Activated naive CD4-positive, alpha-beta T cell treated with anti-CD3 and anti-CD28 coated beads, Interleukin-2, amount 50 U/mL, for 72 hours (primary cell): ENCODE data around the gene LRCH3. TPM values are rescaled to one million over a fixed set of nuclear protein-coding genes. Genes with fewer than 3 reads are reported as not detected.
A peak's percentile ranks its signal among the peaks of the same experiment; 100 is the strongest.

ENCODE experiments used
- ATAC-seq, 2 donors: fragments of 150-1000 bp; cut with Tn5 transposase; 2 replicates each; pipeline ENCODE4 v1.10.0; 2021; ENCODE audit warnings: mild to moderate bottlenecking in 2 of 2, moderate library complexity in 2 of 2
- DNase-seq, 2 donors: peaks; one replicate each; pipeline ENCODE4 v3.0.0; 2021 to 2022; ENCODE audit warnings: low spot score in 2 of 2
- H3K27ac Mint-ChIP-seq, 2 donors: one replicate each; pipeline ENCODE4 v1.8.0; 2022; ENCODE audit warnings: mild to moderate bottlenecking in 2 of 2, mixed read lengths in 2 of 2
- H3K36me3 Mint-ChIP-seq, 2 donors: one replicate each; pipeline ENCODE4 v1.8.0; 2022; ENCODE audit warnings: mixed read lengths in 2 of 2
- H3K9me3 Mint-ChIP-seq, 2 donors: one replicate each; pipeline ENCODE4 v1.8.0; 2022; ENCODE audit warnings: mixed read lengths in 2 of 2
- total RNA-seq, 2 donors: library from RNA; stranded (reverse); gene quantifications; one replicate each; pipeline ENCODE4 v1.2.3, GENCODE V29; 2022

Gene LRCH3
- total RNA-seq, 2 donors from 2014 or later, result 25.0 to 74.9 TPM

GRCh38 chr3:197809356-197810020, 18.4 kb downstream of the LRCH3 start:
- H3K9me3 Mint-ChIP-seq, result no peaks in the 10 kb centered on the region
- H3K36me3 Mint-ChIP-seq, result no peaks in the 10 kb centered on the region
- peak overlapping the region in 1 of 2 donors; percentile 52 for H3K27ac Mint-ChIP-seq
- ATAC-seq (no peak), DNase-seq (no peak)

GRCh38 chr3:197810901-197811300, 19.8 kb downstream of the LRCH3 start:
- DNase-seq (no peak), ATAC-seq (no peak)
- no peaks in the 10 kb centered on the region for H3K9me3 Mint-ChIP-seq
- no peak overlapping the region for H3K27ac Mint-ChIP-seq
- H3K36me3 Mint-ChIP-seq, result no peaks in the 10 kb centered on the region

GRCh38 chr3:197811343-197811742, 20.3 kb downstream of the LRCH3 start:
- DNase-seq, result no peak
- no peak for ATAC-seq
- Mint-ChIP-seq H3K9me3 (no peaks in the 10 kb centered on the region), H3K27ac (no peak overlapping the region), H3K36me3 (no peaks in the 10 kb centered on the region)

- Mint-ChIP-seq H3K9me3 (no peaks in the 10 kb centered on the region), H3K27ac (no peak overlapping the region), H3K36me3 (no peaks in the 10 kb centered on the region)
- ATAC-seq (no peak), DNase-seq (no peak)
Observed at GRCh38 chr3:197814372-197814771, 23.3 kb downstream of the LRCH3 start.

DNA sequence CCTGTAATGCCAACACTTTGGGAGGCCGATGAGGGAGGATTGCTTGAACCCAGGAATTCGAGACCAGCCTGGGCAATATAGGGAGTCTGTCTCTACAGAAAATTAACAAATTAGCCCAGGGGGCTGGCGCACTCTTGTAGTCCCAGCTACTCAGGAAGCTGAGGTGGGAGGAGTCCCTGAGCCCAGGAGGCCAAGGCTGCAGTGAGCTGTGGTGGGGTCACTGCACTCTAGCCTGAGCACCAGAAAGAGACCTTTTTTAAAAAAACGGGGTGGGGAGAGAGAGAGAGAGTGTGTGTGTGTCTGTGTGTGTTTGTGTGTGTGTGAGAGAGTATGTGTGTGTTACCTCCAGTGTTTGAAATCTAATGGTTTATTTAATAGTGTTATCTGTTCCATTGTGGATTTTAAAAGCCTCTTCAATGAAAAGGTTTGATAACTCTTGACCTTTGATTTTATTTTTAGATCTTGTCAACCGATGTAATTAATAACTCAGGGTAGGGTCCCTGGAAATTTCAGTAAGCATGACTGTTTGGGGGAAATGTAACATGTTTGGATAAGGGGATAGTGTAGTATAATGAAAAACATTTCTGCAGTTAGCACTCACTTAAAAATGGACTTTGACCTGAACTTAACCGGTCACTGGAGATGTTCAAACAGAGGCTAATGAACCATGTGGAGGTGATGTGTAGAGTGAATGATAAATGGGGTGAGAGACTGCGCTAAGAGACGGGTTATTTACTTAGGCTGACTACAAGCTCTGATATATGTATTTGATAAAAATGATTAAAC, 29.7 kb downstream of the LRCH3 start:
- ATAC-seq (no peak), DNase-seq (no peak)
- no peaks in the 10 kb centered on the region for H3K9me3 Mint-ChIP-seq
- peak overlapping the region in 1 of 2 donors; percentile 88 for H3K27ac Mint-ChIP-seq
- peaks cover 0 to 6% of the 10 kb centered on the region in 2 donors for H3K36me3 Mint-ChIP-seq

DNA sequence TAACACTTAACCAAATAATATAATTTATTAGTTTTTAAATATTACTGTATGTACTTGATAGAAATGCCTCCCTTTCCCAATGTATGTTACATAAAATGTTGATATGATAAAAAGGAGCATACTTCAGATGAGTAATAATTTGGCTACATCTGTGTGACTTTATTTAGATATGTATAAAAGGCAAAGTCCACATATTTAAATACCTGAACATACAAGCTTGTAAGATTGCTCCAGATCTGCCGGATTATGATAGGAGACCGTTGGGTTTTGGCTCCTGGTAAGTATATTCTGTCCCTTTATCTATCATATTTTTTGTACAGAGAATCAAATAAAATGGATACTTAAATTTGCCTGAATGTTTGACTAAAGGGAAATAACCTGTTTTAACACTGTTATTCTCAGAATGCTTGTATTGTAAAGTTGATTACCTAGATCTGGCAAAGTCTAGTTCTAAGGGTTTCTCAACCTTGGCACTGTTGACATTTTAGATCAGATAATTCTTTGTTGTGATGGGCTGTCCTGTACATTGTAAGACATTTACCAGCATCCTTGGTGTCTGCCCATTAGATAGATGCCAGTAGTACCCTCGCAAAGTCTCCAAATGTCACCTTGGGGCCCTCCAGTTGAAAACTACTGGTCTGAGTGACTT, 38.5 kb downstream of the LRCH3 start:
- no peaks in the 10 kb centered on the region for H3K9me3 Mint-ChIP-seq
- peaks cover 0 to 22% of the 10 kb centered on the region in 2 donors for H3K36me3 Mint-ChIP-seq
- ATAC-seq (no peak), DNase-seq (no peak)
- H3K27ac Mint-ChIP-seq, result no peak overlapping the region

- Mint-ChIP-seq H3K27ac (peak overlapping the region in 1 of 2 donors; percentile 22), H3K9me3 (no peaks in the 10 kb centered on the region), H3K36me3 (peaks cover 0 to 18% of the 10 kb centered on the region in 2 donors)
- ATAC-seq, result no peak
- no peak for DNase-seq
Observed at GRCh38 chr3:197830308-197830966, 39.4 kb downstream of the LRCH3 start.

DNA sequence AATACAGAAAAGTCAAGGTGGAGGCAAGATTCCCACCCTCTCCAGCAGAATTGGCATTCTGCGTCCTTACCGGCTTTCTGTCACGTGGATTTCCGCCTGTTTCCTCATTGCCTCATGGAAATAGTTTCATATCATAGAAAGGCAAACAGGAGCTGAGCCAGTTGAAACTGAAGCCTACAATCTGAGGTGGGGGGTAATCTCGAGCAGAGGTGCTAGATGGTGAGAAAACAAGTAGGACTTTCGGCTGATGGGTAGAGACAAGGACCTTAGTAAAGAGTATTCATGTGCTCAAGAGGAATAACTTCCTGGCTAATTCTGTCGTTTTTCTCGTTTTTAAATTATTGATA, 39.9 kb downstream of the LRCH3 start:
- DNase-seq, result no peak
- Mint-ChIP-seq H3K36me3 (peaks cover 0 to 18% of the 10 kb centered on the region in 2 donors), H3K9me3 (no peaks in the 10 kb centered on the region), H3K27ac (peak overlapping the region in 1 of 2 donors; percentile 26)
- ATAC-seq, result no peak

GRCh38 chr3:197833930-197834715, 43.1 kb downstream of the LRCH3 start:
- Mint-ChIP-seq H3K9me3 (no peaks in the 10 kb centered on the region), H3K27ac (no peak overlapping the region), H3K36me3 (peaks cover 0 to 13% of the 10 kb centered on the region in 2 donors)
- no peak for DNase-seq
- no peak for ATAC-seq

DNA sequence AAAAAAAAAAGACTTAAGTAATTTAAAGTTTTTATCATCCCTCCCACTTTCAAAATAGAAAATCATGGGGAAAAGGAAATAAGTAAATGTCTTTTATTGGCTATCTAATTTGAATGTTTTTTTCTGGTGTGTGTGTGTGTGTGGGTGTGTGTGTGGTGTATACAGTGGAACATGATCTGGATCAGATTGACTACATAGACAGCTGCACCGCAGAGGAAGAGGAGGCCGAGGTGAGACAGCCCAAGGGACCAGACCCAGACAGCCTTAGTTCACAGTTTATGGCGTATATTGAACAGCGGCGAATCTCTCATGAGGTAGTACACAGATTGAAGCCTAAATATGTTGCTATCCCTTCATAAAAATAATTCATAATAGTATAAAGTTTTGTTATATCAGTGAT, 44.5 kb downstream of the LRCH3 start:
- H3K36me3 Mint-ChIP-seq, result peaks cover 0 to 13% of the 10 kb centered on the region in 2 donors
- no peaks in the 10 kb centered on the region for H3K9me3 Mint-ChIP-seq
- ATAC-seq (no peak), DNase-seq (no peak)
- H3K27ac Mint-ChIP-seq, result no peak overlapping the region

DNA sequence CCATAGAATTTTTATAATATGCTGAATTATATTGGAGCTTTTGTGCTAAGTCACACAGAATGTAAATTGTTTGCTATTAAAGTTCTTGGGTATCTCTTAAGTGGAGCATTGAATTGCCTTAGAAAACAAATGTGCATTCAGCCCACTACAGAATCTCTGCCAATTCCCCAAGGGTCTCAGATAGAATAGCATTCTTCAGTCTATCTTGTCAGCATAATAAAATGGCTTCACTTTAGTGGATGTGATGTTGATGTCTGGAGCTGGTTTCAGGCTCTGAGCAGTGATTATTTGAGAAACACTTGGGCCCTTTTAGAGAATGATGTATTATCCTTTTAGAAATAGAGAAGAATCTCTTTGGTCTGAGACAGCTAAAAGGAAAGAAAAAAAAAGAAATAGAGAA, 45.2 kb downstream of the LRCH3 start:
- peaks cover 0 to 13% of the 10 kb centered on the region in 2 donors for H3K36me3 Mint-ChIP-seq

GRCh38 chr3:197837282-197837681, 46.2 kb downstream of the LRCH3 start:
- no peak for ATAC-seq

More for the DNA sequence above, 45.2 kb downstream of the LRCH3 start:
- Mint-ChIP-seq H3K9me3 (no peaks in the 10 kb centered on the region), H3K27ac (no peak overlapping the region)
- ATAC-seq, result no peak
- no peak for DNase-seq

DNA sequence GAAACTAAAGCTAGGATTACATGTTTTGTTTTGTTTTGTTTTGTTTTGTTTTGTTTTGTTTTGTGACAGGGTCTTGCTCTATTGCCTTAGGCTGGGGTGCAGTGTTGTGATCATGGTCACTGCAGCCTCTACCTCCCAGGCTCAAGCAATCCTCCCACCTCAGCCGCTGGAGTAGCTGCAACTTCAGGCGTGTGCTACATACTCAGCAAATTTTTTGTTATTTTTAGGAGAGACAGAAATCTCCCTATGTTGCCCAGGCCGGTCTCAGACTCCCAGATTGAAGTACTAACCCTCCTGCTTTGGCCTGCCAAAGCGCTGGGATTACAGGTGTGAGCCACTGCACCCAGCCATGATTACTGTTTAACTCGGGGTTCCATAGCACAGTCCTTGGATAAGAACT, 50.7 kb downstream of the LRCH3 start:
- ATAC-seq, result no peak
- no peak for DNase-seq
- Mint-ChIP-seq H3K27ac (no peak overlapping the region), H3K9me3 (no peaks in the 10 kb centered on the region), H3K36me3 (peaks cover 6 to 23% of the 10 kb centered on the region in 2 donors)

More at GRCh38 chr3:197837282-197837681, 46.2 kb downstream of the LRCH3 start:
- Mint-ChIP-seq H3K9me3 (no peaks in the 10 kb centered on the region), H3K36me3 (peaks cover 0 to 10% of the 10 kb centered on the region in 2 donors), H3K27ac (no peak overlapping the region)
- no peak for DNase-seq

- ATAC-seq (no peak), DNase-seq (no peak)
- Mint-ChIP-seq H3K27ac (no peak overlapping the region), H3K9me3 (no peaks in the 10 kb centered on the region), H3K36me3 (peaks cover 11 to 23% of the 10 kb centered on the region in 2 donors)
Observed at GRCh38 chr3:197846491-197846890, 55.4 kb downstream of the LRCH3 start.

DNA sequence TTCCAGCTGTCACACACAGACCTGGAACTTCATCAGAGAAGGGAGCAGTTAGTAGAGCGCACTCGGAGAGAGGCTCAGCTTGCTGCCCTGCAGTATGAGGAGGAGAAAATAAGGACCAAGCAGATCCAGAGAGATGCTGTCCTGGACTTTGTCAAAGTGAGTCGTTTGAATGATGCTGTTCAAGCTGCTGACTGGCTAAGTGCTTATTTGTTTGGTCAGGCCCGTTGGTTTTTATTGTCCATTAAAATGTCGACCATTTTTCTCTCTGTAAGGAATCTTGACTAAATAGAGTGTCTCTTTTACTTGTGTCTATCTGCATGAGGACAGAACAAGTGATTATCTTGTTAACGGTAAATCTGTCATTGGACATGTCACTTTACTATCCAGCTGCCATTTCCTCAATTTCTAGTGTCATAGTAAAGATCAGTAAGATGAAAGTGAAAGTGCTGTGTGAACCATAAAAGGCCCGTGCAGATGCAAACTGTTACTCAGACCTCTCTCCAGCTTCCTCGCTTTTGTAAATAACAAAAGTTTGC, 56.9 kb downstream of the LRCH3 start:
- peak; percentile 87 to 98 for ATAC-seq
- no peak for DNase-seq
- Mint-ChIP-seq H3K36me3 (peaks cover 11 to 29% of the 10 kb centered on the region in 2 donors), H3K27ac (peak overlapping the region; percentile 87 to 94), H3K9me3 (no peaks in the 10 kb centered on the region)
